BJ (cell line): Measurements from ENCODE around the gene MAPK7. TPM values are rescaled to one million over a fixed set of nuclear protein-coding genes. Genes with fewer than 3 reads are reported as not detected.

Experiments used
- CTCF ChIA-PET: fragments of 350-600 bp; formaldehyde crosslinking; extraction: SDS; loops from one replicate; lab custom pipeline; 2021; ENCODE audit warnings: antibody characterized with exemption, inconsistent platforms; lab: Yijun Ruan, JAX
- POLR2A ChIA-PET: fragments of 300-600 bp; sonication (Branson Sonifier 250); formaldehyde crosslinking; extraction: SDS; loops from one replicate; lab custom pipeline; 2021; ENCODE audit warnings: antibody characterized with exemption; lab: Charles Lee
- DNase-seq: peaks from one replicate; pipeline ENCODE4 v3.0.0-alpha.2; 2011; ENCODE audit warnings: low read depth
- H3K27me3 ChIP-seq: 2 replicates; pipeline ENCODE4 v1.6.0; 2011; ENCODE audit warnings: low read length; ENCODE audit not compliant: control insufficient read depth, insufficient read depth
- H3K36me3 ChIP-seq: 2 replicates; pipeline ENCODE4 v1.5.1; 2011; ENCODE audit warnings: low read length; ENCODE audit not compliant: control insufficient read depth, insufficient read depth
- H3K4me3 ChIP-seq: 2 replicates; pipeline ENCODE4 v1.5.1; 2011; ENCODE audit warnings: low read depth, mild to moderate bottlenecking, control low read depth, low read length
- CTCF ChIP-seq: IDR thresholded peaks from 2 replicates; pipeline ENCODE4 v1.5.1; 2011; ENCODE audit warnings: low read depth, mild to moderate bottlenecking, control low read depth, inconsistent platforms, low read length, moderate library complexity; ENCODE audit not compliant: insufficient read depth
- polyA plus RNA-seq: library from polyadenylated mRNA; depleted of rRNA; stranded (reverse); fragments of >200 nt; gene quantifications from 2 replicates; pipeline ENCODE4 v1.2.3, GENCODE V29; 2011

MAPK7 gene
- polyA plus RNA-seq, 1 experiment: 10.7 TPM

- H3K27me3 ChIP-seq: no peaks in the 10 kb centered on the region
- ChIA-PET CTCF (interaction anchor here (2.3 to 3.1 kb wide), 2 partner anchors 9 to 13 kb away, joined by 8 to 15 read pairs; partner anchors contain the start of gene B9D1), POLR2A (no interaction called here)
- no peak for DNase-seq
- H3K4me3 ChIP-seq: no peak overlapping the region
- TF ChIP-seq CTCF: no peak
- H3K36me3 ChIP-seq: peaks cover 9% of the 10 kb centered on the region
Observed at GRCh38 chr17:19375732-19376131, 2.6 kb upstream of the MAPK7 start.

- no peak for DNase-seq
- H3K27me3 ChIP-seq: no peaks in the 10 kb centered on the region
- no peak for TF ChIP-seq CTCF
- ChIA-PET POLR2A (no interaction called here), CTCF (interaction anchor here (1.7 to 4.0 kb wide), 3 partner anchors 14 to 71 kb away, joined by 15 to 37 read pairs (median 18); partner anchors contain the start of gene B9D1)
- peaks cover 17% of the 10 kb centered on the region for H3K36me3 ChIP-seq
- peak overlapping the region; percentile 67 for H3K4me3 ChIP-seq
Observed at GRCh38 chr17:19376811-19377210, 1.5 kb upstream of the MAPK7 start.

GRCh38 chr17:19377602-19378415 lies 489 bp upstream of the MAPK7 start:
- no peak for TF ChIP-seq CTCF

GRCh38 chr17:19379361-19380065 lies 1.2 kb downstream of the MAPK7 start:
- H3K27me3 ChIP-seq: no peaks in the 10 kb centered on the region
- CTCF ChIA-PET: interaction anchor here (0.7 to 4.0 kb wide), 7 partner anchors 9 to 68 kb away, joined by 3 to 37 read pairs (median 3); partner anchors contain the start of gene B9D1
- peaks cover 35% of the 10 kb centered on the region for H3K36me3 ChIP-seq
- POLR2A ChIA-PET: no interaction called here
- no peak for DNase-seq
- peak overlapping the region; percentile 85 for H3K4me3 ChIP-seq
- no peak for TF ChIP-seq CTCF

More at GRCh38 chr17:19377602-19378415, 489 bp upstream of the MAPK7 start:
- Histone ChIP-seq H3K36me3 (peaks cover 21% of the 10 kb centered on the region), H3K27me3 (no peaks in the 10 kb centered on the region), H3K4me3 (peak overlapping the region; percentile 85)
- peak; percentile 96 for DNase-seq
- ChIA-PET CTCF (interaction anchor here (0.6 to 4.0 kb wide), 5 partner anchors 12 to 389 kb away, joined by 3 to 37 read pairs (median 4); partner anchors contain the start of gene B9D1), POLR2A (interaction anchor here (0.5 to 1.2 kb wide), 5 partner anchors 9 to 1106 kb away, joined by 3 to 15 read pairs (median 4); partner anchors contain the start of gene MFAP4)
